K562 (cell line): Measurements from ENCODE around the gene SFXN3. TPM values are rescaled to one million over a fixed set of nuclear protein-coding genes. Genes with fewer than 3 reads are reported as not detected.

ENCODE experiments used
- ARHGAP35 ChIP-seq: fragments of 450-650 bp; IDR thresholded peaks from 2 replicates; pipeline ENCODE4 v1.6.1; 2018; ENCODE audit not compliant: partially characterized antibody
- CCAR2 ChIP-seq: fragments of 200-400 bp; formaldehyde crosslinking; IDR thresholded peaks from 2 replicates; pipeline ENCODE4 v1.6.1; 2017; ENCODE audit warnings: mild to moderate bottlenecking, low read depth, low read length
- DNMT1 ChIP-seq: fragments of 450-650 bp; IDR thresholded peaks from 2 replicates; pipeline ENCODE4 v1.6.1; 2016; ENCODE audit warnings: antibody characterized with exemption, mild to moderate bottlenecking
- DPF2 ChIP-seq: fragments of 450-650 bp; IDR thresholded peaks from 2 replicates; pipeline ENCODE4 v1.6.1; 2016
- E2F4 ChIP-seq: sonication (generic); formaldehyde crosslinking; IDR thresholded peaks from 2 replicates; pipeline ENCODE4 v1.8.0; 2022; ENCODE audit warnings: mild to moderate bottlenecking, low read depth, missing genetic modification reagents
- EHMT2 ChIP-seq: fragments of 450-650 bp; IDR thresholded peaks from 2 replicates; pipeline ENCODE4 v1.6.1; 2018; ENCODE audit warnings: antibody characterized with exemption
- GATAD2A ChIP-seq: fragments of 450-650 bp; IDR thresholded peaks from 2 replicates; pipeline ENCODE4 v1.6.1; 2017
- IRF9 ChIP-seq: fragments of 450-650 bp; IDR thresholded peaks from 2 replicates; pipeline ENCODE4 v1.6.1; 2016; ENCODE audit warnings: missing biosample characterization, missing genetic modification characterization
- KDM4B ChIP-seq, 2 experiments: fragments of 450-650 bp in 1 of 2; sonication (generic) in 1 of 2; IDR thresholded peaks; 2 replicates each; pipeline ENCODE4 v1.6.1; 2016 to 2017; ENCODE audit warnings: borderline replicate concordance in 2 of 2, antibody characterized with exemption in 1 of 2, low read depth in 1 of 2, mild to moderate bottlenecking in 1 of 2
- KLF1 ChIP-seq: fragments of 450-650 bp; IDR thresholded peaks from 2 replicates; pipeline ENCODE4 v1.6.1; 2016; ENCODE audit warnings: missing genetic modification characterization, missing compliant biosample characterization
- MTA1 ChIP-seq: fragments of 450-650 bp; IDR thresholded peaks from 2 replicates; pipeline ENCODE4 v1.6.1; 2017; ENCODE audit warnings: borderline replicate concordance
- NEUROD1 ChIP-seq: fragments of 150-350 bp; IDR thresholded peaks from 2 replicates; pipeline ENCODE4 v1.6.1; 2014; ENCODE audit warnings: borderline replicate concordance, low read length, low read depth; ENCODE audit not compliant: partially characterized antibody
- PPARD ChIP-seq: fragments of 250-450 bp; sonication (Bioruptor Pico); IDR thresholded peaks from 2 replicates; pipeline ENCODE4 v1.8.0; 2022; ENCODE audit warnings: inconsistent platforms, mild to moderate bottlenecking, moderate library complexity
- RBM14 ChIP-seq: fragments of 200-400 bp; formaldehyde crosslinking; IDR thresholded peaks from 2 replicates; pipeline ENCODE4 v1.6.1; 2018; ENCODE audit warnings: low read depth, mild to moderate bottlenecking, low read length, moderate library complexity, borderline replicate concordance; ENCODE audit not compliant: insufficient read depth
- SMARCA4 ChIP-seq: fragments of 450-650 bp; IDR thresholded peaks from 2 replicates; pipeline ENCODE4 v1.6.1; 2016
- SNIP1 ChIP-seq: fragments of 450-650 bp; IDR thresholded peaks from 2 replicates; pipeline ENCODE4 v1.7.1; 2017; ENCODE audit warnings: low read depth, mild to moderate bottlenecking
- SNRNP70 ChIP-seq: fragments of 200-400 bp; formaldehyde crosslinking; optimal IDR thresholded peaks from 2 replicates; pipeline ENCODE3; 2017; ENCODE audit warnings: low read depth, low read length
- SOX6 ChIP-seq: fragments of 450-650 bp; IDR thresholded peaks from 2 replicates; pipeline ENCODE4 v1.6.1; 2014; ENCODE audit warnings: mild to moderate bottlenecking
- TAF1 ChIP-seq: IDR thresholded peaks from 2 replicates; pipeline ENCODE4 v1.6.1; 2011; ENCODE audit warnings: mild to moderate bottlenecking, low read length, moderate library complexity; ENCODE audit not compliant: insufficient read depth, control insufficient read depth, severe bottlenecking; ENCODE audit errors: extremely low read depth
- TSHZ1 ChIP-seq: fragments of 250-450 bp; sonication (Bioruptor Pico); IDR thresholded peaks from 2 replicates; pipeline ENCODE4 v1.4.0; 2020; ENCODE audit warnings: mild to moderate bottlenecking, moderate library complexity
- XRCC3 ChIP-seq: fragments of 450-650 bp; IDR thresholded peaks from 2 replicates; pipeline ENCODE4 v1.6.1; 2017; ENCODE audit warnings: mild to moderate bottlenecking, moderate library complexity
- ZFP30 ChIP-seq: fragments of 250-450 bp; sonication (Bioruptor Pico); IDR thresholded peaks from 2 replicates; pipeline ENCODE4 v1.8.0; 2022; ENCODE audit warnings: moderate library complexity, mild to moderate bottlenecking, inconsistent platforms, borderline replicate concordance
- ZNF717 ChIP-seq: fragments of 250-450 bp; sonication (Bioruptor Pico); IDR thresholded peaks from 2 replicates; pipeline ENCODE4 v1.5.0; 2021
- ZNF766 ChIP-seq: fragments of 200-800 bp; sonication (Bioruptor generic); conservative IDR thresholded peaks from 2 replicates; pipeline ENCODE4 v1.6.1; 2016; ENCODE audit warnings: missing genetic modification characterization, missing compliant biosample characterization
- ZNF830 ChIP-seq: fragments of 250-450 bp; sonication (Bioruptor Pico); IDR thresholded peaks from 2 replicates; pipeline ENCODE4 v1.5.0; 2021; ENCODE audit warnings: mild to moderate bottlenecking
- polyA plus RNA-seq, 8 experiments: library from polyadenylated mRNA; depleted of rRNA in 4 of 8; stranded (reverse) in 5 of 8; unstranded in 3 of 8; fragments of >200 nt; fragmentation: Nextera tagmentation in 2 of 8; fragmentation: Illumina TruSeq in 1 of 8; extraction: Ambion mirVana in 2 of 8; extraction: Trizol in 1 of 8; gene quantifications; 2 replicates each; pipeline versions ENCODE4 v1.2.1 to v1.2.3, GENCODE V29; 2011 to 2014; ENCODE audit warnings: inconsistent platforms in 1 of 8, missing spikeins in 1 of 8
- total RNA-seq, 7 experiments: library from RNA; depleted of rRNA in 6 of 7; stranded (reverse); fragments of >200 nt in 6 of 7; fragmentation: Illumina TruSeq in 2 of 7; extraction: Trizol in 2 of 7; gene quantifications; 2 replicates each; pipeline versions ENCODE4 v1.2.1 to v1.2.3, GENCODE V29; 2011 to 2021; ENCODE audit warnings: low replicate concordance in 1 of 7

SFXN3 gene
- total and polyA plus RNA-seq, 9 of the 15 experiments (the other 6 are each of a cell fraction or from before 2014, with no cell fraction given) = 0.24 to 4.6 (median 0.86) TPM

GRCh38 chr10:101011517-101012423 lies 19.3 kb upstream of the SFXN3 start (continued):
- TF ChIP-seq TSHZ1 (CRISPR knock-in tag) (no peak), CCAR2 (no peak), DPF2 (0 out of 2 replicates have a peak, but pooled peaks have one; percentile 17), PPARD (CRISPR knock-in tag) (no peak), GATAD2A (no peak), ZNF717 (no peak), ARHGAP35 (no peak), SNRNP70 (no peak), SNIP1 (no peak), DNMT1 (no peak), NEUROD1 (no peak), SMARCA4 (0 out of 2 replicates have a peak, but pooled peaks have one; percentile 25), KLF1 (tag) (no peak), TAF1 (no peak), E2F4 (CRISPR knock-in tag) (no peak), IRF9 (tag) (no peak), EHMT2 (no peak), ZNF766 (CRISPR knock-in tag) (no peak), ZNF830 (CRISPR knock-in tag) (no peak), SOX6 (0 out of 2 replicates have a peak, but pooled peaks have one; percentile 25), ZFP30 (CRISPR knock-in tag) (no peak), RBM14 (no peak), XRCC3 (no peak), KDM4B (IDR thresholded peaks at IDR 0.05; ENCODE audit: borderline replicate concordance in 2 of 2, low read depth in 1 of 2) (no peak), MTA1 (no peak)
